OCI-LY7 (cell line): Measurements from ENCODE around the gene DYNAP. TPM values are rescaled to one million over a fixed set of nuclear protein-coding genes. Genes with fewer than 3 reads are reported as not detected.

Experiments
- BruUV-seq: library from RNA; stranded (reverse); fragments of 400-500 nt; replicated peaks from 2 replicates; lab custom pipeline; 2021; lab: Mats Ljungman, UMichigan
- CTCF ChIA-PET: fragments of 300-600 bp; sonication (Branson Sonifier 250); formaldehyde crosslinking; loops from one replicate; lab custom pipeline; 2022; ENCODE audit warnings: antibody characterized with exemption; ENCODE audit not compliant: unreplicated experiment; lab: Charles Lee
- POLR2A ChIA-PET: fragments of 300-600 bp; sonication (Branson Sonifier 250); formaldehyde crosslinking; loops from one replicate; lab custom pipeline; 2022; ENCODE audit warnings: antibody characterized with exemption; lab: Charles Lee
- DNase-seq: peaks from one replicate; pipeline ENCODE4 v3.0.0-alpha.2; 2015; ENCODE audit warnings: low spot score
- H2AFZ ChIP-seq: fragments of 200-600 bp; sonication (generic), shearing (Covaris generic); 2 replicates; pipeline ENCODE4 v1.6.1; 2014; ENCODE audit warnings: mild to moderate bottlenecking, antibody characterized with exemption, low read length, moderate library complexity
- H3K27ac ChIP-seq: fragments of 200-600 bp; sonication (generic); 2 replicates; pipeline ENCODE4 v1.5.1; 2014; ENCODE audit warnings: mixed run types, low read depth, mild to moderate bottlenecking, moderate library complexity, low read length, inconsistent platforms; ENCODE audit not compliant: poor library complexity, severe bottlenecking
- H3K36me3 ChIP-seq: fragments of 200-600 bp; sonication (generic); 2 replicates; pipeline ENCODE4 v1.6.1; 2014; ENCODE audit warnings: mild to moderate bottlenecking, antibody characterized with exemption, low read length, moderate library complexity, mixed read lengths; ENCODE audit not compliant: insufficient read depth
- H3K4me1 ChIP-seq: fragments of 200-600 bp; sonication (generic); 2 replicates; pipeline ENCODE4 v1.5.1; 2014; ENCODE audit warnings: mild to moderate bottlenecking, low read length; ENCODE audit not compliant: insufficient read depth, poor library complexity, severe bottlenecking
- H3K4me2 ChIP-seq: fragments of 200-600 bp; sonication (generic); 2 replicates; pipeline ENCODE4 v1.6.1; 2014; ENCODE audit warnings: mild to moderate bottlenecking, low read length
- H3K4me3 ChIP-seq: fragments of 200-600 bp; sonication (generic); 2 replicates; pipeline ENCODE4 v1.5.1; 2014; ENCODE audit warnings: mild to moderate bottlenecking, low read depth, low read length; ENCODE audit not compliant: poor library complexity, severe bottlenecking
- H3K79me2 ChIP-seq: fragments of 200-600 bp; sonication (generic); 2 replicates; pipeline ENCODE4 v1.6.1; 2016; ENCODE audit warnings: low read depth, mild to moderate bottlenecking, low read length, moderate library complexity, mixed read lengths; ENCODE audit not compliant: insufficient read depth
- H3K9me2 ChIP-seq: fragments of 200-600 bp; sonication (generic); 2 replicates; pipeline ENCODE4 v1.6.1; 2016; ENCODE audit warnings: mild to moderate bottlenecking, low read length, mixed read lengths; ENCODE audit not compliant: insufficient read depth
- H3K9me3 ChIP-seq: fragments of 200-600 bp; sonication (generic); 2 replicates; pipeline ENCODE4 v1.6.1; 2014; ENCODE audit warnings: mild to moderate bottlenecking, mixed run types, low read length, mixed read lengths
- H4K20me1 ChIP-seq: fragments of 200-600 bp; sonication (generic); 2 replicates; pipeline ENCODE4 v1.6.1; 2014; ENCODE audit warnings: mild to moderate bottlenecking, antibody characterized with exemption, low read length, moderate library complexity, mixed read lengths; ENCODE audit not compliant: insufficient read depth
- EZH2phosphoT487 ChIP-seq: fragments of 200-600 bp; sonication (generic); IDR thresholded peaks from 2 replicates; pipeline ENCODE4 v1.6.1; 2018; ENCODE audit warnings: low read depth, borderline replicate concordance, mild to moderate bottlenecking, mixed run types, antibody characterized with exemption, low read length, moderate library complexity, mixed read lengths
- intact Hi-C: fragments of 100-400 bp; cut with micrococcal nuclease; formaldehyde crosslinking; loops from one replicate; pipeline ENCODE4 v1.10.0; 2022; ENCODE audit not compliant: unreplicated experiment
- total RNA-seq, 2 experiments: library from RNA; depleted of rRNA in 1 of 2; stranded (reverse); fragments of >200 nt in 1 of 2; shearing (Covaris generic) in 1 of 2; gene quantifications; 2 replicates each; pipeline ENCODE4 v1.2.3, GENCODE V29; 2014 to 2022
- TF ChIP-seq, protein P1 (sequence below): fragments of 200-600 bp; sonication (generic); conservative IDR thresholded peaks from 2 replicates; pipeline ENCODE4 v1.5.1; 2014; ENCODE audit warnings: mild to moderate bottlenecking, antibody characterized with exemption, low read length, moderate library complexity, mixed read lengths

DYNAP gene
- total RNA-seq, 2 experiments from 2014 or later: not detected

DNA sequence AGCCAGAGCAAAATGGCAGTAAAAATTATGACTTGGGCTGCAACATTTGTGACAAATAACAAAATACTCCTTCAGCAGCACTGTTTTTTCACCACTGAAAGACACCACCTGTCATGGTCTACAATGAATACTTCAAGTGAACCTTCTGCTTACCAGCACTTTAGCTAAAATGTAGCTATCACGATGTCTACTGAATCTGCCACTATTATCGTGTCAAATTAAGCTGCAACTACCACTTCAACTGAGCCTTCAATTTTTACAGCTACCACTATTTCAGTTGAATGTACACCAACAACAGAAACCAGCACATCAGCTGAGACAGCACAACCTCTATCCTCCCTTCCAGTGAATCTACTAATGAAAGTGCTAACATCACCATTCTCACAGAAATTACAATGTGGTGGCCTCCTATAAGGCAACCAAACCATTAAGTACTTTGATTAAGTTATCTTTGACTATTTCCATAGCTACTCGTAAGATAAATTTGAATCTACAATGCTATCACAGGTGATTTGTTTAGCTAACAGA is 10.8 kb upstream of the DYNAP start:
- H4K20me1 ChIP-seq: no peaks in the 10 kb centered on the region
- POLR2A ChIA-PET: no interaction called here
- no peak overlapping the region for H2AFZ ChIP-seq
- CTCF ChIA-PET: no interaction called here
- TF ChIP-seq, protein P1, sequence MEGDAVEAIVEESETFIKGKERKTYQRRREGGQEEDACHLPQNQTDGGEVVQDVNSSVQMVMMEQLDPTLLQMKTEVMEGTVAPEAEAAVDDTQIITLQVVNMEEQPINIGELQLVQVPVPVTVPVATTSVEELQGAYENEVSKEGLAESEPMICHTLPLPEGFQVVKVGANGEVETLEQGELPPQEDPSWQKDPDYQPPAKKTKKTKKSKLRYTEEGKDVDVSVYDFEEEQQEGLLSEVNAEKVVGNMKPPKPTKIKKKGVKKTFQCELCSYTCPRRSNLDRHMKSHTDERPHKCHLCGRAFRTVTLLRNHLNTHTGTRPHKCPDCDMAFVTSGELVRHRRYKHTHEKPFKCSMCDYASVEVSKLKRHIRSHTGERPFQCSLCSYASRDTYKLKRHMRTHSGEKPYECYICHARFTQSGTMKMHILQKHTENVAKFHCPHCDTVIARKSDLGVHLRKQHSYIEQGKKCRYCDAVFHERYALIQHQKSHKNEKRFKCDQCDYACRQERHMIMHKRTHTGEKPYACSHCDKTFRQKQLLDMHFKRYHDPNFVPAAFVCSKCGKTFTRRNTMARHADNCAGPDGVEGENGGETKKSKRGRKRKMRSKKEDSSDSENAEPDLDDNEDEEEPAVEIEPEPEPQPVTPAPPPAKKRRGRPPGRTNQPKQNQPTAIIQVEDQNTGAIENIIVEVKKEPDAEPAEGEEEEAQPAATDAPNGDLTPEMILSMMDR: no peak
- no peak for TF ChIP-seq EZH2phosphoT487
- no peak overlapping the region for H3K4me3 ChIP-seq
- H3K27ac ChIP-seq: no peak overlapping the region
- no peaks in the 10 kb centered on the region for H3K79me2 ChIP-seq
- intact Hi-C loops: no loop called here
- no peak overlapping the region for H3K4me2 ChIP-seq
- H3K4me1 ChIP-seq: no peaks in the 10 kb centered on the region
- no peaks in the 10 kb centered on the region for H3K9me3 ChIP-seq
- DNase-seq: no peak
- H3K36me3 ChIP-seq: no peaks in the 10 kb centered on the region
- no peaks in the 10 kb centered on the region for H3K9me2 ChIP-seq
- BruUV-seq: no TSS peak

DNA sequence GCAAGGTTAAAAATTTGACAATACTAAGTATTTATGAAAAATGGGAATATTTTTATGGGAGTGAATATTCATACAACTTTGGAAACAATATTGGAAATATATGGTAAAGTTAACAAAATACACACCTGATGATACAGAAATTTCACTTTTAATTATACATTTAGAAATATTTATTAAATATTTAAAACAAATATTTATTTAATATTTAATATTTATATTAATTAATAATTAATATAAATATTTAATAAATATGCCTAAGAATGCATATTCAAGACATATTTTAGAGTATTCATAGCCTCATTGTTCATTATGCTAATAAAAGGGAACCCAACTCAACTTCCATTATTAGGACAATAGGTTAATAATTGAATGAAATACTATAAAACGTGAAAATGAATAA is 7.0 kb upstream of the DYNAP start:
- Histone ChIP-seq H3K79me2 (no peaks in the 10 kb centered on the region), H3K9me3 (no peaks in the 10 kb centered on the region), H3K4me2 (no peak overlapping the region), H2AFZ (no peak overlapping the region), H4K20me1 (no peaks in the 10 kb centered on the region), H3K36me3 (no peaks in the 10 kb centered on the region), H3K27ac (no peak overlapping the region), H3K4me1 (no peaks in the 10 kb centered on the region), H3K4me3 (no peak overlapping the region), H3K9me2 (no peaks in the 10 kb centered on the region)
- no peak for DNase-seq
- BruUV-seq: no TSS peak
- ChIA-PET CTCF (no interaction called here), POLR2A (no interaction called here)
- intact Hi-C loops: no loop called here
- no peak for TF ChIP-seq EZH2phosphoT487
- TF ChIP-seq, protein P1: no peak

DNA sequence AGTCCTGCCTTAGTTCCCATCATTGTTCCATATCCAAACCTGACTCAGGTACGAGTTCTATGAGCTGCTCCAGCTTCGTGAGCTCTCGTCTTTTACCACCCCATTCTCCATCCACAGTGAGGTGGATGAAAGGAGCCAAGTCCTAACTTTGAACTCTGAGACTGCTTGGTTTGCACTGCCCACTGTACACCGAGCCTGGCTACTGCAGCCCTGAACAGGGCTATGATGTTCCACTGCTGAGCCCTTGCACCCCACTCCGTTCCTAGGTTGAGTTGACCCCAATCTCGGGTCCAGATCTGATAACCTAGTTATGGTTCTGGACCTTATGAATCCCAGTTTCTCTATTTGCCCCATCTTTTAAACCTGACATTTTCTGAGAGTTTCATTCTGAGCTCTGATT is 5.3 kb upstream of the DYNAP start:
- H3K36me3 ChIP-seq: no peaks in the 10 kb centered on the region
- H3K9me3 ChIP-seq: no peaks in the 10 kb centered on the region
- no peak overlapping the region for H3K27ac ChIP-seq
- no peak overlapping the region for H3K4me2 ChIP-seq
- no peaks in the 10 kb centered on the region for H4K20me1 ChIP-seq
- no peaks in the 10 kb centered on the region for H3K9me2 ChIP-seq
- TF ChIP-seq, protein P1: no peak
- TF ChIP-seq EZH2phosphoT487: no peak
- no peaks in the 10 kb centered on the region for H3K4me1 ChIP-seq
- DNase-seq: no peak
- no peak overlapping the region for H2AFZ ChIP-seq
- no peaks in the 10 kb centered on the region for H3K79me2 ChIP-seq
- no TSS peak for BruUV-seq
- H3K4me3 ChIP-seq: no peak overlapping the region
- ChIA-PET CTCF (no interaction called here), POLR2A (no interaction called here)
- intact Hi-C loops: no loop called here
